ENCODE measurements around the gene SP6.

The SP6 gene

DNA sequence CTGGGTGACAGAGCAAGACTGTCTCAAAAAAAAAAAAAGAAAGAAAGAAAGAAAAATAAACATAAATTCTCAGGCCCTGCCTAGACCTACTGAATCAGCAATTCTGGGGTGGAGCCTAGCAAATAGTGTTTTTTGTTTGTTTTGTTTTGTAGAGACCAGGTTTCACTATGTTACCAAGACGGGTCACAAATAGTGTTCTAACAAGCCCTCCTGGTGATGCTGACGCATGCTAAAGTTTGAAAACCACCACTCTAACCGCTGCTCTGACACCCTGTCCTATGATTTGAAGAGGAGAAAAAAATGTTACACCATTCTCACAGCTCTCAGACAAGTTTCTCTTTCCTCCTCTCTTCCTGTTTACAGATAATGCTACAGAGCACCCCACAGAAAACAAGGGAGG is 21.1 kb downstream of the SP6 start:
- no peak overlapping the region for H3K27ac ChIP-seq
- no peak for TF ChIP-seq ZFX (IDR thresholded peaks at IDR 0.05; ENCODE audit: borderline replicate concordance)
- TF ChIP-seq, protein P1, sequence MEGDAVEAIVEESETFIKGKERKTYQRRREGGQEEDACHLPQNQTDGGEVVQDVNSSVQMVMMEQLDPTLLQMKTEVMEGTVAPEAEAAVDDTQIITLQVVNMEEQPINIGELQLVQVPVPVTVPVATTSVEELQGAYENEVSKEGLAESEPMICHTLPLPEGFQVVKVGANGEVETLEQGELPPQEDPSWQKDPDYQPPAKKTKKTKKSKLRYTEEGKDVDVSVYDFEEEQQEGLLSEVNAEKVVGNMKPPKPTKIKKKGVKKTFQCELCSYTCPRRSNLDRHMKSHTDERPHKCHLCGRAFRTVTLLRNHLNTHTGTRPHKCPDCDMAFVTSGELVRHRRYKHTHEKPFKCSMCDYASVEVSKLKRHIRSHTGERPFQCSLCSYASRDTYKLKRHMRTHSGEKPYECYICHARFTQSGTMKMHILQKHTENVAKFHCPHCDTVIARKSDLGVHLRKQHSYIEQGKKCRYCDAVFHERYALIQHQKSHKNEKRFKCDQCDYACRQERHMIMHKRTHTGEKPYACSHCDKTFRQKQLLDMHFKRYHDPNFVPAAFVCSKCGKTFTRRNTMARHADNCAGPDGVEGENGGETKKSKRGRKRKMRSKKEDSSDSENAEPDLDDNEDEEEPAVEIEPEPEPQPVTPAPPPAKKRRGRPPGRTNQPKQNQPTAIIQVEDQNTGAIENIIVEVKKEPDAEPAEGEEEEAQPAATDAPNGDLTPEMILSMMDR (IDR thresholded peaks at IDR 0.05), result no peak

DNA sequence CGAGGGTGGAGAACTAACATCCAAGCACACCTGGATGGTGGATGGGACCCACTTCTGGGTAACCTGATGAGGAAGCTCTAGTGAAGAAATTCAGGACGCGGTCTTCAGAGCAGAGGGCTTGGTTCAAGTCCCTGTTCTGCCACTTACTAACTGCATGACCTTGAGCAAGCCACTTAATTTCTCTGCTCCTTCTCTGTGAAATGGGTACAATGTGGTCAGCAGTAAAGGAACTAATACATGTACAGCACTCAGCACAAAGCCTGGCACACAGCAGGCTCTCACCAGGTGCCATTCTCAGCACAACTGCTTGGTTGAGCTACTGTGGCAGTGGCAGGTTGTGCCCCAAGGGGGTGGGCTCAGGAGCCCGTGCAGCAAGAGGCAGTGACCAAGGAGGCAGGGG is 27.4 kb downstream of the SP6 start:
- no peak overlapping the region for H3K27ac ChIP-seq
- TF ChIP-seq, protein P1 (IDR thresholded peaks at IDR 0.05), result no peak
- TF ChIP-seq ZFX (IDR thresholded peaks at IDR 0.05; ENCODE audit: borderline replicate concordance), result no peak

DNA sequence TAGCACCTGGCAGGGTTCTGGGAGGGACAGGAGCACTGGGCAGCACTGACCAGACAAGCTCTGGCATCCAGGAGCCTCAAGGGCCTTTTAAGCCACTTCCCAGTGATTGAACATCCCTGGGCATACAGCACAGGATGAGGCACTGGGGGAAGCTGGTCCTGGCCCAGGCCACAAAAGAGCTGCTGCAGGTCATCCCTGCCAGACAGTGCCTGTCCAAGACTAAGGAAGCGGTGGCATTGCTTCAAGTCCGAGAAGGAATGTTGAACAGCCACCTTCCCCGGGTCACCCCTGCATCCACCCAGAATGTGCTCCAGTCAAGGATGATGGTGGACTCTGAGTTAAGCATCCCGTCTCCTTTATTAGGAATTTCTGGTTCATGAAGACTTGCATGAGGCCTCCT is 28.2 kb downstream of the SP6 start:
- no peak overlapping the region for H3K27ac ChIP-seq
- TF ChIP-seq ZFX (IDR thresholded peaks at IDR 0.05; ENCODE audit: borderline replicate concordance), result no peak
- TF ChIP-seq, protein P1 (IDR thresholded peaks at IDR 0.05), result no peak

DNA sequence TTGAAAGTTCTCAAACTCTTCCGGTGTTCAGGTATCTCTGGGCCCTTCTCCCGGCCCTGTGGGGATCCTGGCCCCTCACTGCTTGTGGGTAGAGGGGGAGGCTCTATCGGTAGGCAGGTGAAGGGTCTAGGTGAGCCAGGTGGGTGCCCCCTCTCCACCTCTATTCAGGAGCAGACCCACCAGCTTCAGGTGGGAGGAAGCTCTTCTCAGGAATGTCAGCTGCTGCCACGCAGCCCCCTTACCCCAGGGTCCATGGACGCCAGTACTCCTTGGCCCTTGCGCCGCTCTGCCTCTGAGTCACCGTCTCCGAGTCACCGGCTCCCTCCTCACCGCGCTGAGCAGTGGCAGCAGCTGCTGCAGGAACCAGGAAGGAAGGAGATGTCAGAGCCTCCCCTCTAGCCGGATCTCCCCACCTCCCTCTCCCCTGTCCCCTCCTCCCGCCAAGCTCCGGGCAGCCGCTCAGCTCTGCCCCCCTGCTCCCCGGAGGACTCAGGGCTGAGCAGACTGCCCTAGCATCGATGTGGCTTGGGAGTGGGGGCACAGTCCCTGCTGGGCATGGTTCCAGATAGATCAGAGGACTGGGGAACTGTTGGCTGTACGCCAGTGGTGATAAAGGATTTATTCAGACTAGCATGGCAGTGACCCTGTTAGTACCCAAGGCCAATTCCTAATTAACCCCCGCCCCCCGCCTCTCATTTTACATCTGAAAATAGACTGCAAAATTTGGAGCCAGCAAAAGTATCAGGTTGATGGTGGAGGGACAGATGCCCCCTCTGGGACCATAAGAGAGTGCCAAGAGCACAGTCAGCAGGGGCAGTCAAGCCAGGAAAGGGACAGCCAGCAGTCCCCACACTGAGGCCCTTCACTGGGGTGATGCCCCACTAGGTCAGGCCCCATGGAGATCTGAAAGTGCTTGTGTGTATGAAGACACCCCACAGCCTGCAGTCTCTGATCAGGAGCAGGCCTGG is 29.3 kb downstream of the SP6 start, which contains the start of gene OSBPL7:
TSS of gene OSBPL7 (minus strand) at position 371 of the 968 bp plus-strand sequence. CDS start 1,516 bp downstream, outside the sequence.
- TF ChIP-seq, protein P1 (IDR thresholded peaks at IDR 0.05), result no peak
- TF ChIP-seq ZFX (IDR thresholded peaks at IDR 0.05; ENCODE audit: borderline replicate concordance), result no peak
- no peak within 1 kb of the TSS for H3K27ac ChIP-seq

DNA sequence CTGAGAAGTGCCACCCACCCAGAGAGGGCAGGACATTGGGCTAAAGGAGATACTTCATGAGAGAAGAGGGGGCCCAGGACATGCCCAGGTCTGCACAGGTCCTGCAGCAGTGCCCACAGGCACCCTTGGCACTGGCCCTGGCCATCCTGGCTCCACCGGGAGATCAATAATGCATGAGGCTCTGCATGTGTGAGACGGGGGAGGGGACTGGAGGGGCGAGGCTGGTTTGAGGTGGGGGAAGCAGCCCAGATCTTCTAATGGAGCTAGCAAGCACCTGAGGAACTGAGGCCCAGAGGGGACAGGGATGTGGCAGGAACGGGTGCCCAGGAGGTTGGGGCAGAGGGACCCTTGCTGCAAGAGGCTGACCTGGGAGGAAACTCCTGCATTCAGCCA is 29.9 kb downstream of the SP6 start:
- TF ChIP-seq, protein P1 (IDR thresholded peaks at IDR 0.05), result no peak
- no peak for TF ChIP-seq ZFX (IDR thresholded peaks at IDR 0.05; ENCODE audit: borderline replicate concordance)
- H3K27ac ChIP-seq, result no peak overlapping the region

DNA sequence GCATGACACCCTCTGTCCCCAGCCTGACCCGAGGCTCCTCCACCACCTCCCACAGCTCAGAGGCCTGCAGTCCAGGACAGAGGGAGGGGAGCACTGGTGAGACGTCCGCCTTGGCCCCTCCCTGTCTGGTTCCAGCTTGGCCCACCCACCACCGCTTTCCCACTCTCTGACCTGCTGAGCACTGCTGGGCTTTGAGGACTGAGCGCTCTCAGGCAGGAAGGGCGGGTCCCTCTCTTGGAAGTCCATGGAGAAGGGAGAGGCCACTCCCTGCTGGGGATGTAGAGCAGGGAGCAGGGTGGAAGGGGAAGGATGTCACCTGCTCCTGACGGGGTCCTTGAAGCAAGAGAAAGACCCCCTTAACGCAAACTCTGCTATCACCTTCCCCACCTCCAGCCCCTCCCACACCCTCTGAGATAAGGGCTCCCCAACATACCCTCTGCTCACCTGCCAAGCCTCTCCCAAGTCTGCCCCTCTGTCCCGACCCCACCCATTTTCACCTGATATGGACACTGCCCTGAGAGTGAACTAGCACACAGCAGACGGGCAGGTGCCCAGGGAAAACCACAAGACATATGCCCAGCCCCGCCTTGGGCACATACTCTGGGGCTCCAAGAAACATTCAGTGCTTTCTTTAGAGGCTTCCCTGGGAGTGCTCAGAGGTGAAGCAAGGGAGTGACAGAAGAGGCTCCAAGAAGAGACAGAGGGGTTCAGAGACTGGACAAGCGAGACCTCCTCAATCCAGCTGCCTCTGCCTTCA is 30.8 kb downstream of the SP6 start:
- TF ChIP-seq, protein P1 (IDR thresholded peaks at IDR 0.05), result no peak
- TF ChIP-seq ZFX (IDR thresholded peaks at IDR 0.05; ENCODE audit: borderline replicate concordance), result no peak
- H3K27ac ChIP-seq, result no peak overlapping the region
